Activated B cell treated with CpG ODN at 0.5 μM for 24 hours (primary cell): Measurements from ENCODE around the gene HEXD. TPM values are rescaled to one million over a fixed set of nuclear protein-coding genes. Genes with fewer than 3 reads are reported as not detected.

ENCODE experiments used
- ATAC-seq: fragments of 200-7000 bp; cut with Tn5 transposase; one replicate; pipeline ENCODE4 v1.10.0; 2021; ENCODE audit warnings: low read depth, mild to moderate bottlenecking, moderate library complexity
- CTCF ChIA-PET: fragments of 350-600 bp; sonication (Branson Sonifier 250); formaldehyde crosslinking; loops from one replicate; lab custom pipeline; 2021; ENCODE audit warnings: antibody characterized with exemption; lab: Charles Lee
- POLR2A ChIA-PET: fragments of 350-600 bp; sonication (Branson Sonifier 250); formaldehyde crosslinking; loops from one replicate; lab custom pipeline; 2021; ENCODE audit warnings: antibody characterized with exemption; lab: Charles Lee
- DNase-seq: peaks from one replicate; pipeline ENCODE4 v3.0.0; 2022
- H3K27ac Mint-ChIP-seq: one replicate; pipeline ENCODE4 v1.8.0; 2020; ENCODE audit warnings: mixed read lengths
- H3K27me3 Mint-ChIP-seq: one replicate; pipeline ENCODE4 v1.8.0; 2021; ENCODE audit warnings: mixed read lengths
- H3K36me3 Mint-ChIP-seq: one replicate; pipeline ENCODE4 v1.8.0; 2021; ENCODE audit warnings: low read depth, mixed read lengths
- H3K4me1 Mint-ChIP-seq: one replicate; pipeline ENCODE4 v1.8.0; 2021; ENCODE audit warnings: mixed read lengths
- H3K4me3 Mint-ChIP-seq: one replicate; pipeline ENCODE4 v1.8.0; 2020; ENCODE audit warnings: mild to moderate bottlenecking, mixed read lengths
- H3K9me3 Mint-ChIP-seq: one replicate; pipeline ENCODE4 v1.8.0; 2020; ENCODE audit warnings: mixed read lengths
- intact Hi-C: fragments of 100-400 bp; cut with micrococcal nuclease; formaldehyde crosslinking; loops from one replicate; pipeline ENCODE4 v1.15.1; 2024
- total RNA-seq: library from RNA; stranded (reverse); gene quantifications from 2 replicates; pipeline ENCODE4 v1.2.3, GENCODE V29; 2022
- TF ChIP-seq, protein P1 (sequence below): fragments of 200-600 bp; IDR thresholded peaks from one replicate; pipeline ENCODE4 v1.8.0; 2022; ENCODE audit warnings: antibody characterized with exemption, mild to moderate bottlenecking

HEXD gene
- total RNA-seq, 1 donor from 2014 or later, result 88.8 TPM

DNA sequence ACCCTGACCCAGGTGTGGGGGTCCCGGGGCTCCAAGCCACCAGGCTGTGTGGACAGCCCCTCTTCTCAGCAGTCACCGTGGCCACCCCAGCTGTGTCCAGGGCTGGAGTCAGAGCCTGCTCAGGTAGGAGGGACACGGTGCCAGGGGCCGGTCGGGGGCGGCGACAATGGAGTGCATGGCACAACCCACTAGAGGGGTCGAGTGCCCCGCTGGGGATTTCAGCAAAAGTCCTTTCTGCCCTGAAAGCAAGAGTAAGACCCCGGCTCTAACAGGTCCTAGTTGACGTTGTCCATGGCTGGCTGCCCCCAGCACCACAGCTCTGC is 35.3 kb upstream of the HEXD start:
- POLR2A ChIA-PET, result no interaction called here
- intact Hi-C loops, result no loop called here
- Mint-ChIP-seq H3K4me3 (no peak overlapping the region), H3K27ac (no peak overlapping the region), H3K36me3 (no peaks in the 10 kb centered on the region), H3K4me1 (no peaks in the 10 kb centered on the region), H3K9me3 (no peaks in the 10 kb centered on the region), H3K27me3 (peaks cover 18% of the 10 kb centered on the region)
- DNase-seq, result no peak
- ATAC-seq, result no peak
- CTCF ChIA-PET, result no interaction called here
- TF ChIP-seq, protein P1, sequence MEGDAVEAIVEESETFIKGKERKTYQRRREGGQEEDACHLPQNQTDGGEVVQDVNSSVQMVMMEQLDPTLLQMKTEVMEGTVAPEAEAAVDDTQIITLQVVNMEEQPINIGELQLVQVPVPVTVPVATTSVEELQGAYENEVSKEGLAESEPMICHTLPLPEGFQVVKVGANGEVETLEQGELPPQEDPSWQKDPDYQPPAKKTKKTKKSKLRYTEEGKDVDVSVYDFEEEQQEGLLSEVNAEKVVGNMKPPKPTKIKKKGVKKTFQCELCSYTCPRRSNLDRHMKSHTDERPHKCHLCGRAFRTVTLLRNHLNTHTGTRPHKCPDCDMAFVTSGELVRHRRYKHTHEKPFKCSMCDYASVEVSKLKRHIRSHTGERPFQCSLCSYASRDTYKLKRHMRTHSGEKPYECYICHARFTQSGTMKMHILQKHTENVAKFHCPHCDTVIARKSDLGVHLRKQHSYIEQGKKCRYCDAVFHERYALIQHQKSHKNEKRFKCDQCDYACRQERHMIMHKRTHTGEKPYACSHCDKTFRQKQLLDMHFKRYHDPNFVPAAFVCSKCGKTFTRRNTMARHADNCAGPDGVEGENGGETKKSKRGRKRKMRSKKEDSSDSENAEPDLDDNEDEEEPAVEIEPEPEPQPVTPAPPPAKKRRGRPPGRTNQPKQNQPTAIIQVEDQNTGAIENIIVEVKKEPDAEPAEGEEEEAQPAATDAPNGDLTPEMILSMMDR, result no peak

DNA sequence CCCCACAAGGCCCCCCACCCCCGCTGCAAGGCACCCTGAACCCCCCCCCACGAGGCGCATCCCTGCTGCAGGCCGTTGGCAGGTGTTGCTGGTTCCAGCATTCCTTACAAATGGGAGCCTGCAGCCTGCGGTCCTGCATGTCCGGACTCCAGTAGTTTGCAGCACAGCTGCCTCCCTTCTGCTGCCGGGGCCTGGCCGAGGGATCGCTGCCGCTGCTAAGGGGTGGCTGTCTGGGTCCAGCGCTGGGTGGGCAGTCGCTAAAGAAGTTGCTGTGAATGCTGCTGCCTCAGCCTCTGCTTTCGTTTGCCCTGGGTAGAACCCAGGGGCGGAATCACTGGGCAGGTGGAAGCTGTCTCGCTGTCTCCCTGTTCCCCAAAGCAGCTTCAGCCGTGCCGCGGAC is 34.7 kb upstream of the HEXD start:
- POLR2A ChIA-PET, result no interaction called here
- CTCF ChIA-PET, result no interaction called here
- no peaks in the 10 kb centered on the region for H3K4me1 Mint-ChIP-seq

DNA sequence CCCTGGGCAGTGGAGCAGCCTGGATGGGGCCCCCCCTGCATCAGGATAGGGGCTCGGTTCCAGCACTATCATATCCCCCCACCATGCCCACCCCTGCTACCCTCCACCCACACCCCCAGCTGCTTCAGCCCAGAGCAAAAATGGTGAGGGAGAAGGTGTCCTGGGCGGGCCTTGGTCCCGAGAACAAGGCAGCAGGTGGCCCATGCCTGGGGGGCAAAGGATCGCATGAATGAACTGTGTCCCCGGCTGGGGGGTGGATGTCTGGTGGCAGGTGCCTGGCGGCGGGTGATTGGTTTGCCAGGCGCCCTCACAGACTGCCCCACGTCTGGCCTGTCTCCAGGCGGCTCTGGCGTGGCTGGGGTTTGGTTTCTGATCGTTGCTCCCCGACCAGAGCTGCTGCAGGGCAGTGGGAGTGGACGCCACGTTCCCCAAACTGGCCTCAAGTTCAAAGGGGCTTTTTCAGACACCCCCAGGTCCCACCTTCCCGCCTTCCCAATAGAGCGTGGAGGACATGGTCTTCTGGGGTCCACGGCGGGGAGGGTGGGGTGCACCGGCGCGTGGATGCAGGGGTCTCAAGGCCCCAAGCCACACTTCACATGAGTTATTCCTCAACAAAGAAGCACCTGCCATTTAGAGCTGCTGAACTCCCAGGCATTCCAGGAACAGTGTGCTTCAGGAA is 34.0 kb upstream of the HEXD start:
- intact Hi-C loops, result no loop called here

More for the DNA sequence above, 34.7 kb upstream of the HEXD start:
- Mint-ChIP-seq H3K4me3 (no peak overlapping the region), H3K27ac (no peak overlapping the region), H3K27me3 (peaks cover 18% of the 10 kb centered on the region), H3K36me3 (no peaks in the 10 kb centered on the region), H3K9me3 (no peaks in the 10 kb centered on the region)
- intact Hi-C loops, result no loop called here
- TF ChIP-seq, protein P1, result no peak
- DNase-seq (no peak), ATAC-seq (no peak)

DNA sequence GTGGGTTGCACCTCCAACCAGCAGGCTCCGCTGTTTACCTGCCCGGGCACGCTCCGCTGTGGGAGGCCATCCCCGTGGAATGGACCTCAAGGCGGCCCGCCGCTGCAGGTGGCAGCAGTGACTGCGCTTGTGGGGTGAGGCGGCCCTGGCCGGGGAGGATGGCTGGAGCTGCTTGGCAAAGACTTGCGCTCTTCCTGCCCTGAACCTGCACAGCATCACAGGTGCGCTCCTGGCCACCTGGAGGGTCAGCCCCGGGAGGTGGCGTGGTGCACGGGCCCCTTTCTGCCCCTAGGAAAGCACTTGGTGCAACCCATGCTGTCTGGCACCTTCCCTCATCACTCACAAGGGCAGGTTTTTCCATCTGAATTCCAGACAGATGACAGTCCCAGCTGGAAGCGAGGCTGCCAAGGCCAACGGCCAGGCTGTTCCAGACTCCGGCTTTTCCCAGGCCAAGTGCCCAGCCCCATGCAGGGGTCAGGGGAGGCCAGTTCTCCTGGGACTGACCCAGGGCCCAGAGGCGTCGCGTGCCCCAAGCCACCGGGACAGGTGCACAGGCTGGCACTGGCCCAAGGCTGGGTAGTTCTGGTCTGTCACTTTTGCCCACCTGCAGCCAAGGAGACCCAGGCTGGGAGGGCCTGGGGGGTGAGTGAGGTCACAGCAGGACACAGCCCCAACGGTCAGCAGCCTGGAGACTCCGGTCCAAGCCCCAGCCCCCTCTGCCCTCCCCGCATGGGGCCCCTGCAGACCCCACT is 33.2 kb upstream of the HEXD start:
- TF ChIP-seq, protein P1, result no peak
- Mint-ChIP-seq H3K36me3 (peaks cover under 1% of the 10 kb centered on the region), H3K27ac (no peak overlapping the region), H3K4me1 (no peaks in the 10 kb centered on the region), H3K9me3 (no peaks in the 10 kb centered on the region), H3K4me3 (no peak overlapping the region), H3K27me3 (peaks cover 13% of the 10 kb centered on the region)
- ChIA-PET CTCF (interaction anchor here (0.6 kb wide), 1 partner anchor 110 kb away, joined by 3 read pairs; no protein-coding TSS in a partner anchor), POLR2A (no interaction called here)
- DNase-seq (no peak), ATAC-seq (no peak)
- intact Hi-C loops, result no loop called here

More for the DNA sequence above, 34.0 kb upstream of the HEXD start:
- Mint-ChIP-seq H3K27ac (no peak overlapping the region), H3K4me1 (no peaks in the 10 kb centered on the region), H3K36me3 (no peaks in the 10 kb centered on the region), H3K9me3 (no peaks in the 10 kb centered on the region), H3K27me3 (peaks cover 15% of the 10 kb centered on the region), H3K4me3 (no peak overlapping the region)
- TF ChIP-seq, protein P1, result no peak
- CTCF ChIA-PET, result interaction anchor here (0.6 kb wide), 1 partner anchor 111 kb away, joined by 3 read pairs; no protein-coding TSS in a partner anchor
- POLR2A ChIA-PET, result no interaction called here
- ATAC-seq (no peak), DNase-seq (no peak)

DNA sequence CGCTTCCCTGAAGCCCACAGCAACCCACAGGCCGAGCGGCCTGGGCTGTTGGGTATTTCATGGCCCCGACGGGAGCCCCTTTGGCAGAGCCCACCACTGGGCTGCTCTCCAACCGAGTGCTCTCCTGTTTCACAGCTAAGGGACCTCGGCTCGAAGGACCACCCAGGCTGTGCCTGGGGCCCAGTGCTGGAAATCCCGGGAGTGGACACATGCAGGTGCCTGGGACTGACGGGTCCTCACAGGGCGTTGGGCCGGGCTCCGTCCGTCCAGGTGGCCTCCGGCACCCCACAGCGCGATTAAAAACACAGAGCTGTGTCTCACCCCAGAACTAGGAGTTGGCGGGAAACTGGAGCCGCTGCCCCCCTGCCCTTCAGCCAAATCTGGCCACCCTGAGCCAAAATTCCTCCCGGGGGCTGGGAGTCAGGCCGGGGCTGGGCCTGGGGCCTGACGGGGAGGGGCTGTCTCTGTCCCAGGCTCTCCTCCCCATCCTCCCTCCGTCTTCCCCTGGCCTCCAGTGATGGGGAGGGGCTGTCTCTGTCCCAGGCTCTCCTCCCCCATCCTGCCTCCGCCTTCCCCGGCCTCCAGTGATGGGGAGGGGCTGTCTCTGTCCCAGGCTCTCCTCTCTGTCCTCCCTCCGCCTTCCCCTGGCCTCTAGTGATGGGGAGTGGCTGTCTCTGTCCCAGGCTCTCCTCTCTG is 32.4 kb upstream of the HEXD start:
- ATAC-seq (no peak), DNase-seq (no peak)
- H3K36me3 Mint-ChIP-seq, result peaks cover 3% of the 10 kb centered on the region
- intact Hi-C loops, result no loop called here
- H3K9me3 Mint-ChIP-seq, result no peaks in the 10 kb centered on the region
- POLR2A ChIA-PET, result no interaction called here
- H3K27ac Mint-ChIP-seq, result no peak overlapping the region
- H3K4me1 Mint-ChIP-seq, result no peaks in the 10 kb centered on the region
- CTCF ChIA-PET, result no interaction called here
- TF ChIP-seq, protein P1, result no peak
- H3K27me3 Mint-ChIP-seq, result peaks cover 9% of the 10 kb centered on the region
- H3K4me3 Mint-ChIP-seq, result no peak overlapping the region
